HEK293 (cell line): ENCODE data around the gene PHKA2.

Experiments
- CTCF ChIP-seq: fragments of 450-650 bp; formaldehyde crosslinking; IDR thresholded peaks from 2 replicates; pipeline ENCODE4 v1.5.1; 2016; ENCODE audit warnings: missing biosample characterization, missing genetic modification characterization
- HOXA7 ChIP-seq: sonication (generic); formaldehyde crosslinking; IDR thresholded peaks from 2 replicates; pipeline ENCODE4 v1.8.1; 2022; ENCODE audit warnings: missing genetic modification reagents, borderline replicate concordance
- RBAK ChIP-seq: fragments of 450-650 bp; formaldehyde crosslinking; IDR thresholded peaks from 2 replicates; pipeline ENCODE4 v1.5.1; 2016; ENCODE audit warnings: missing biosample characterization, missing genetic modification characterization
- REPIN1 ChIP-seq: fragments of 450-650 bp; formaldehyde crosslinking; IDR thresholded peaks from 2 replicates; pipeline ENCODE4 v1.5.1; 2017; ENCODE audit warnings: missing biosample characterization, missing genetic modification characterization, low read depth
- SALL2 ChIP-seq: fragments of 450-650 bp; formaldehyde crosslinking; IDR thresholded peaks from 2 replicates; pipeline ENCODE4 v1.5.0; 2017; ENCODE audit warnings: missing biosample characterization, mild to moderate bottlenecking, missing genetic modification characterization, borderline replicate concordance
- SP2 ChIP-seq: fragments of 450-650 bp; formaldehyde crosslinking; IDR thresholded peaks from 2 replicates; pipeline ENCODE4 v1.5.1; 2016; ENCODE audit warnings: missing biosample characterization, missing genetic modification characterization
- ZNF214 ChIP-seq: fragments of 450-650 bp; formaldehyde crosslinking; IDR thresholded peaks from 2 replicates; pipeline ENCODE4 v1.5.1; 2017; ENCODE audit warnings: missing biosample characterization, mild to moderate bottlenecking, missing genetic modification characterization, borderline replicate concordance
- ZNF518A ChIP-seq: fragments of 450-650 bp; formaldehyde crosslinking; conservative IDR thresholded peaks from 2 replicates; pipeline ENCODE4 v1.5.1; 2016; ENCODE audit warnings: low read depth, missing biosample characterization, missing genetic modification characterization
- ZNF660 ChIP-seq: fragments of 450-650 bp; IDR thresholded peaks from 2 replicates; pipeline ENCODE4 v1.5.1; 2018; ENCODE audit warnings: missing biosample characterization, mild to moderate bottlenecking, missing genetic modification characterization
- ZNF76 ChIP-seq: fragments of 450-650 bp; formaldehyde crosslinking; IDR thresholded peaks from 2 replicates; pipeline ENCODE4; 2016; ENCODE audit warnings: low read depth, missing biosample characterization, missing genetic modification characterization, borderline replicate concordance
- ZSCAN5A ChIP-seq: fragments of 450-650 bp; formaldehyde crosslinking; IDR thresholded peaks from 2 replicates; pipeline ENCODE4 v1.5.1; 2016; ENCODE audit warnings: missing biosample characterization, missing genetic modification characterization

DNA sequence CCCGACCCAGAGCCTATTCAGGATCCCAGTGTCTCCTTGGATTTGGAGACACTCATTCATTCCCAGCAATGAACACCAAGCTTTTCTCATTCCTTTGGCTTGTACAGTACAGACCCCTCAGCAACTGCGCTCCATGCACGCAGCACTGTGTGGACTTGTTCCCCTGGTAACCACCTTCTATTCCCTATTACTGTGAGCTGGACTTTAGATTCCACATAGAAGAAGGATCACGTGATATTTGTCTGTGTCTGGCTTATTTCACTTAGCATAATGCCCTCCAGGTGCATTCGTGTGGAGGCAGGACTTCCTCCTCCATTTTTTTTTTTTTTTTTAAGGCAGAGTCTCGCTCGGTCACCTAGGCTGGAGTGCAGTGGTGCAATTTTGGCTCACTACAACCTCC lies 106.4 kb downstream of the PHKA2 start:
- TF ChIP-seq SALL2 (tag by site-specific recombination): no peak
- TF ChIP-seq ZNF660 (tag by site-specific recombination): no peak
- TF ChIP-seq RBAK (tag by site-specific recombination): no peak
- no peak for TF ChIP-seq ZNF76 (tag by site-specific recombination)
- no peak for TF ChIP-seq SP2 (tag by site-specific recombination)
- no peak for TF ChIP-seq CTCF
- no peak for TF ChIP-seq ZSCAN5A (tag by site-specific recombination)
- no peak for TF ChIP-seq ZNF518A (tag by site-specific recombination)
- no peak for TF ChIP-seq HOXA7
- TF ChIP-seq ZNF214 (tag by site-specific recombination): no peak
- no peak for TF ChIP-seq REPIN1 (tag by site-specific recombination)
